ENCODE results near the gene PRR5. TPM values are rescaled to one million over a fixed set of nuclear protein-coding genes. Genes with fewer than 3 reads are reported as not detected.
A peak's percentile ranks its signal among the peaks of the same experiment; 100 is the strongest.
"Not testable (repeated sequence)": the region's sequence is repeated elsewhere in the genome, so short reads cannot be mapped to it uniquely, and the experiment has no call there.

The PRR5 gene
- total and polyA plus RNA-seq, 4 experiments from 2014 or later: 45.1 to 74.0 (median 46.2) TPM

GRCh38 chr22:44743804-44744211 is 41.8 kb downstream of the PRR5 start:
- POLR2A ChIA-PET (ENCODE audit: partially characterized antibody): no interaction called here

GRCh38 chr22:44745853-44746789 is 44.1 kb downstream of the PRR5 start:
- Mint-ChIP-seq H3K4me1 (no peaks in the 10 kb centered on the region), H3K36me3 (no peaks in the 10 kb centered on the region), H3K4me3 (no peak overlapping the region), H3K27me3 (peaks cover 17 to 21% of the 10 kb centered on the region in 2 donors), H3K9me3 (peaks cover 0 to 5% (median 2%) of the 10 kb centered on the region in 8 donors), H3K27ac (no peak overlapping the region)
- no peak for DNase-seq
- no peak overlapping the region for H3K4me3 ChIP-seq (ENCODE audit: low read length in 2 of 2)
- H3K9me3 ChIP-seq (ENCODE audit: control insufficient read depth in 1 of 2, low read length in 2 of 2): no peaks in the 10 kb centered on the region
- ChIA-PET POLR2A (ENCODE audit: partially characterized antibody) (no interaction called here), CTCF (ENCODE audit: partially characterized antibody) (no interaction called here)
- intact Hi-C loops (cut with micrococcal nuclease): no loop called here
- H3K27ac ChIP-seq (ENCODE audit: low read depth, low read length): no peak overlapping the region
- no peaks in the 10 kb centered on the region for H3K4me1 ChIP-seq (ENCODE audit: insufficient read depth, low read length)
- H3K27me3 ChIP-seq (ENCODE audit: insufficient read depth, low read length): no peaks in the 10 kb centered on the region
- H3K36me3 ChIP-seq (ENCODE audit: insufficient read depth, low read length): no peaks in the 10 kb centered on the region

More at GRCh38 chr22:44743804-44744211, 41.8 kb downstream of the PRR5 start:
- Histone ChIP-seq H3K4me1 (ENCODE audit: insufficient read depth, low read length) (no peaks in the 10 kb centered on the region), H3K9me3 (ENCODE audit: control insufficient read depth in 1 of 2, low read length in 2 of 2) (no peaks in the 10 kb centered on the region), H3K36me3 (ENCODE audit: insufficient read depth, low read length) (no peaks in the 10 kb centered on the region), H3K27me3 (ENCODE audit: insufficient read depth, low read length) (no peaks in the 10 kb centered on the region), H3K4me3 (ENCODE audit: low read length in 2 of 2) (no peak overlapping the region), H3K27ac (ENCODE audit: low read depth, low read length) (no peak overlapping the region)
- Mint-ChIP-seq H3K27ac (peak overlapping the region in 1 of 7 donors; percentile 22), H3K4me3 (no peak overlapping the region), H3K4me1 (no peaks in the 10 kb centered on the region), H3K9me3 (no peaks in the 10 kb centered on the region), H3K36me3 (no peaks in the 10 kb centered on the region), H3K27me3 (peaks cover 12% of the 10 kb centered on the region in 2 donors)
- CTCF ChIA-PET (ENCODE audit: partially characterized antibody): no interaction called here
- no peak for DNase-seq
- intact Hi-C loops (cut with micrococcal nuclease): no loop called here

- H3K27ac Mint-ChIP-seq; intact Hi-C loops (cut with micrococcal nuclease); H3K9me3 ChIP-seq (ENCODE audit: control insufficient read depth in 1 of 2, low read length in 2 of 2); H3K27ac ChIP-seq (ENCODE audit: low read depth, low read length); CTCF ChIA-PET (ENCODE audit: partially characterized antibody); H3K4me3 ChIP-seq (ENCODE audit: low read length in 2 of 2); H3K36me3 ChIP-seq (ENCODE audit: insufficient read depth, low read length); DNase-seq; H3K27me3 ChIP-seq (ENCODE audit: insufficient read depth, low read length); H3K36me3 Mint-ChIP-seq; H3K4me1 ChIP-seq (ENCODE audit: insufficient read depth, low read length); H3K9me3 Mint-ChIP-seq; H3K4me1 Mint-ChIP-seq; POLR2A ChIA-PET (ENCODE audit: partially characterized antibody); H3K4me3 Mint-ChIP-seq: not testable (repeated sequence)
- peaks cover 20 to 21% of the 10 kb centered on the region in 2 donors for H3K27me3 Mint-ChIP-seq
Measured at GRCh38 chr22:44747784-44748127, 45.8 kb downstream of the PRR5 start.

DNA sequence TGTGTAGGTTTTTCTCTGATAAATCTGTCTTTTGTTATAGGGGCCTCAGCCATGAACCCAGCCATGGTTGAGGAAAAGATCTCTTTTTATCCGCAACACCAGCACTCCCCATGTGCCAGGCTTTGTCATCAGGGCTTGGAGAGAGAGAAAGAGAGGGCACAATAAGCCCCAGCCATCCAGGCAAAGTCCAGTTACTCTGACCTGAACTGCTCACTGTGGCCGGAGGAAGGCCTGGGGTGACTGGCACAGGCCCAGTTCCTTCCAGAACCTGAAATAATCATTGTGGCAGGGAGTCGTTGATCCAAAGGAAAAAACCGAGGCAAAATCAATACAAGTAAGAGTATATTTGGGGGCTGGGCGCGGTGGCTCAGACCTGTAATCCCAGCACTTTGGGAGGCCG is 46.5 kb downstream of the PRR5 start:
- ChIA-PET CTCF (ENCODE audit: partially characterized antibody) (no interaction called here), POLR2A (ENCODE audit: partially characterized antibody) (no interaction called here)
- Histone ChIP-seq H3K9me3 (ENCODE audit: control insufficient read depth in 1 of 2, low read length in 2 of 2) (no peaks in the 10 kb centered on the region), H3K36me3 (ENCODE audit: insufficient read depth, low read length) (no peaks in the 10 kb centered on the region), H3K27ac (ENCODE audit: low read depth, low read length) (no peak overlapping the region), H3K4me1 (ENCODE audit: insufficient read depth, low read length) (peaks cover 7% of the 10 kb centered on the region), H3K27me3 (ENCODE audit: insufficient read depth, low read length) (peaks cover 9% of the 10 kb centered on the region), H3K4me3 (ENCODE audit: low read length in 2 of 2) (no peak overlapping the region)
- intact Hi-C loops (cut with micrococcal nuclease): no loop called here
- Mint-ChIP-seq H3K27ac (no peak overlapping the region), H3K9me3 (peaks cover 0 to 5% (median 2%) of the 10 kb centered on the region in 8 donors), H3K4me1 (peaks cover 1 to 4% (median 3%) of the 10 kb centered on the region in 4 donors), H3K36me3 (no peaks in the 10 kb centered on the region), H3K27me3 (peaks cover 24 to 26% of the 10 kb centered on the region in 2 donors), H3K4me3 (no peak overlapping the region)
- no peak for DNase-seq

GRCh38 chr22:44750481-44750880 is 48.5 kb downstream of the PRR5 start:
- H3K4me1 Mint-ChIP-seq: peaks cover 1 to 4% (median 3%) of the 10 kb centered on the region in 4 donors
- CTCF ChIA-PET (ENCODE audit: partially characterized antibody): interaction anchor here (1.0 kb wide), 1 partner anchor 14 kb away, joined by 3 read pairs; no protein-coding TSS in a partner anchor
- POLR2A ChIA-PET (ENCODE audit: partially characterized antibody): no interaction called here
- no peaks in the 10 kb centered on the region for H3K9me3 ChIP-seq (ENCODE audit: control insufficient read depth in 1 of 2, low read length in 2 of 2)
- peaks cover 40 to 42% of the 10 kb centered on the region in 2 donors for H3K27me3 Mint-ChIP-seq
- H3K9me3 Mint-ChIP-seq: peaks cover 0 to 5% (median 2%) of the 10 kb centered on the region in 8 donors
- H3K4me3 Mint-ChIP-seq: no peak overlapping the region
- no peak overlapping the region for H3K27ac Mint-ChIP-seq
- peaks cover 21% of the 10 kb centered on the region for H3K27me3 ChIP-seq (ENCODE audit: insufficient read depth, low read length)
- no peaks in the 10 kb centered on the region for H3K36me3 Mint-ChIP-seq
- no peak for DNase-seq
- intact Hi-C loops (cut with micrococcal nuclease): no loop called here
- H3K27ac ChIP-seq (ENCODE audit: low read depth, low read length): no peak overlapping the region
- no peak overlapping the region for H3K4me3 ChIP-seq (ENCODE audit: low read length in 2 of 2)
- H3K36me3 ChIP-seq (ENCODE audit: insufficient read depth, low read length): no peaks in the 10 kb centered on the region
- peaks cover 7% of the 10 kb centered on the region for H3K4me1 ChIP-seq (ENCODE audit: insufficient read depth, low read length)

GRCh38 chr22:44752285-44753188 is 50.5 kb downstream of the PRR5 start, which contains the start of gene ARHGAP8:
ARHGAP8 (plus strand) TSS chr22:44752575; CDS start chr22:44786528, 33,953 bp downstream.
- Mint-ChIP-seq H3K27me3 (peaks cover 32 to 43% of the 10 kb centered on the region in 2 donors), H3K4me3 (peak within 1 kb of the TSS; percentile 46 to 81 (median 72)), H3K27ac (no peak within 1 kb of the TSS), H3K9me3 (peaks cover 0 to 5% (median 2%) of the 10 kb centered on the region in 8 donors), H3K4me1 (peaks cover 1 to 4% (median 3%) of the 10 kb centered on the region in 4 donors), H3K36me3 (no peaks in the 10 kb centered on the region)
- H3K4me3 ChIP-seq (ENCODE audit: low read length in 2 of 2): no peak within 1 kb of the TSS
- CTCF ChIA-PET (ENCODE audit: partially characterized antibody): no interaction called here
- POLR2A ChIA-PET (ENCODE audit: partially characterized antibody): no interaction called here
- H3K4me1 ChIP-seq (ENCODE audit: insufficient read depth, low read length): peaks cover 7% of the 10 kb centered on the region
- H3K27me3 ChIP-seq (ENCODE audit: insufficient read depth, low read length): peaks cover 21% of the 10 kb centered on the region
- peak in 1 of 5 donors; percentile 14 for DNase-seq
- intact Hi-C loops (cut with micrococcal nuclease): no loop called here
- H3K27ac ChIP-seq (ENCODE audit: low read depth, low read length): no peak within 1 kb of the TSS
- H3K36me3 ChIP-seq (ENCODE audit: insufficient read depth, low read length): no peaks in the 10 kb centered on the region
- H3K9me3 ChIP-seq (ENCODE audit: control insufficient read depth in 1 of 2, low read length in 2 of 2): no peaks in the 10 kb centered on the region

Measured in CD4-positive, alpha-beta memory T cell (primary cell).